HT1080 (cell line): Measurements from ENCODE around the gene FNDC7. TPM values are rescaled to one million over a fixed set of nuclear protein-coding genes. Genes with fewer than 3 reads are reported as not detected.
"Not testable (repeated sequence)": the region's sequence is repeated elsewhere in the genome, so short reads cannot be mapped to it uniquely, and the experiment has no call there.

Experiments
- DNase-seq: peaks from one replicate; pipeline ENCODE4 v3.0.0-alpha.2; 2015; ENCODE audit warnings: low read depth
- total RNA-seq: library from RNA; depleted of rRNA; stranded (reverse); fragments of >200 nt; shearing (Covaris generic); gene quantifications from 2 replicates; pipeline ENCODE4 v1.2.3, GENCODE V29; 2014

Gene FNDC7
- total RNA-seq, 1 experiment from 2014 or later = not detected

DNA sequence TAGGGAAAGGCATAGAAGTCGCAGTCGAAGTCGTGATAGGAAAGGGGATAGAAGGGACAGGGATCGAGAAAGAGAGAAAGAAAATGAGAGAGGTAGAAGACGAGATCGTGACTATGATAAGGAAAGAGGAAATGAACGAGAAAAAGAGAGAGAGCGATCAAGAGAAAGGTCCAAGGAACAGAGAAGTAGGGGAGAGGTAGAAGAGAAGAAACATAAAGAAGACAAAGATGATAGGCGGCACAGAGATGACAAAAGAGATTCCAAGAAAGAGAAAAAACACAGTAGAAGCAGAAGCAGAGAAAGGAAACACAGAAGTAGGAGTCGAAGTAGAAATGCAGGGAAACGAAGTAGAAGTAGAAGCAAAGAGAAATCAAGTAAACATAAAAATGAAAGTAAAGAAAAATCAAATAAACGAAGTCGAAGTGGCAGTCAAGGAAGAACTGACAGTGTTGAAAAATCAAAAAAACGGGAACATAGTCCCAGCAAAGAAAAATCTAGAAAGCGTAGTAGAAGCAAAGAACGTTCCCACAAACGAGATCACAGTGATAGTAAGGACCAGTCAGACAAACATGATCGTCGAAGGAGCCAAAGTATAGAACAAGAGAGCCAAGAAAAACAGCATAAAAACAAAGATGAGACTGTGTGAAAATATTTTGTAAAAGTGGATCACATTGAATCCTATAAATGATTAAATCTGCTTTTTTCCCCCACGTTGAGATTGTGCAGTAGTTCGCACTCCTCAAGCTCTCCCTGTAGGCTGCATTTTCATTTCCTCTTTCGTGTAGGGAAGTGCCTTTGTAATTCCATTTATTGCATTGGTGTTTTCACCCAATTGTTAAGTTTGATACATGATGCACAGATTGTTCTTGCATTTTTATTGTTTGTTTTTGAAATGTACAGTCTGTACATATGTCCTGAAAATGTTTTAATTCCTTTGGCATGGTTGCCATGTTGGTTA is 13.1 kb upstream of the FNDC7 start:
- DNase-seq = no peak

DNA sequence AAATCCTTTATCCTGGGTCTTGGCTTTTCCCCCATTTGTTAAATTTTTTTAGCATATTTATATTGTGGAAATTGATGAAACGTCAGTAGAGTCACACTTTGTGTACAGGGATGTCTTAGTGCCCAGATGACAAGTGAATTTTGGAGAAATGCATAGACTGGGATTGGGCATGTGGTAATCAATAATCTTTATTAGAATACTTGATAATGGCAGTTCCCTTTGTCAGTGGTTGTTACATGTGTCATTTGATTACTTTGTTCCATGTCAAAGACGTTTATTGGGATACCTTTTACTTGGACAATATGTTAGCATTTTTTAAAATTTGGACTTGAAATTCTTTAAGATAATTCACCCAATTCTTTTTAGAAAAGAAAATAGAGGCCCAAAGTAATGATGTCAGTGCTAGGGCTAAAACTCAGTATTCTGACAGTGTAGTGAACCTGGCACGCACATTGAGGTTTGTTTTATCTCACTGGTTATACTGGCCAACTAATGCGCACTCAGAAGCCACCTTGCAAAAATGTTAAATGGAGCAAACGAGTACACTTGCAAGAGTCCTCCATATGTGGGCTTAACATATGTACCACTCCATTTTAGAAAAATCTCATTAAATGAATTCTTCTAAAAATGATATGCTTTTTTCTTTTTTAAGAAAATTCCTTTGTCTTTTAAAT is 11.4 kb upstream of the FNDC7 start:
- no peak for DNase-seq

- DNase-seq = not testable (repeated sequence)
Observed at GRCh38 chr1:108702109-108702508, 10.6 kb upstream of the FNDC7 start.

DNA sequence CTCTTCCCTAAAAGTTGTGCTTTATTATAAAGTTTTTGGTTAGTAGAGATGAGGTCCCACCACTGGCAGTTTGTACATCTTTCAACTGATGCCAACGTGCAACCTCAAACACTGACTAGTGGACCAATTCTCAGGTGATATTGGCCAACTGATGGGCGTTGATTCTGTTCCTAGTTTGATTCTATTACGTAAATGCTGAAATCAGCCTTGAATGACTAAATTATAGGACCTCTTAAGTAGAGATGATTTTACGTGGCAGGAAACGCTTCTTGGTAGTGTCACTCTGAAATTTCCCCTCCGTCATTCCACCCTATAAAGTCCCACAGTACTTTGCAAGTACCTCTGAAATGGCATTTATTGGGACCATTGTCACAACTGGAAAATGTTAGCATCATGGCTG is 8.8 kb upstream of the FNDC7 start:
- peak; percentile 42 for DNase-seq

DNA sequence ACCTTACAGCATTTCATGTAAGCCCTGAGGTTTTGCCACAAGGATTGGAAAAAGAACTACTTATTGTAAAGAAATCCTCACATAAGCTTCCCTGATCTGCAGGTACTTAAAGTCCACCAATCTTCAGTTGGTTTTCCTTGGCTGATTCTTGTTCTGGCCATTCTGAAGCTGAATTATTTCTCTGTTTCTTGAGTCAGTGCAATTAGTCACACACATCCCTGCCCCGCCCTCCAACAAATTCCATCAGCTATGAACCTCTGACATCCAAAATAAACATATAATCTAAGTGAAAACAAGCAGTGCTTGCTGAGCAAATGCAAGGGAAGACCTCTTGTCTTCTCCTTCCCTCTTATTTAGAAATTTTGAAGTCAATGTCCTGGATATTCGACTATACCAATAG is 8.2 kb upstream of the FNDC7 start:
- peak; percentile 75 for DNase-seq

DNA sequence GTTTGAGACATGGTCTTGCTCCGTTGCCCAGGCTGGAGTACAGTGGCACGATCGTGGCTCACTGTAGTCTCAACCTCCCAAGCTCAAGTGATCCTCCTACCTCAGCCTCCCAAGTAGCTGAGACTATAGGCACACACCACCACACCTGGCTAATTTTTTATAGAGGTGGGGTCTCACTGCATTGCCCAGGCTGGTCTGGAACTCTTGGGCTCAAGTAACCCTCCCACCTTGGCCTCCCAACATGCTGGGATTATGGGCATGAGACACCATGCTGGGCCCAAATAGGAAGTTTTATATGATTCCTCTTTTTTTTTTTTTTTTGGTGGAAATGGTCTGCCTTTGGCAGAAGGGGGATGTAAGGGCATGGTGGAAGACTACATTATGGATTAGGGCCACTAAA is 6.1 kb upstream of the FNDC7 start:
- DNase-seq = no peak

GRCh38 chr1:108708691-108709660 is 3.7 kb upstream of the FNDC7 start:
- peak; percentile 32 for DNase-seq

- no peak for DNase-seq
Observed at GRCh38 chr1:108715932-108716331, 3.2 kb downstream of the FNDC7 start.

GRCh38 chr1:108716437-108717230 is 3.9 kb downstream of the FNDC7 start:
- DNase-seq = no peak

- no peak for DNase-seq
Observed at GRCh38 chr1:108717774-108718316, 5.1 kb downstream of the FNDC7 start.

GRCh38 chr1:108718927-108719655 is 6.4 kb downstream of the FNDC7 start:
- no peak for DNase-seq

DNA sequence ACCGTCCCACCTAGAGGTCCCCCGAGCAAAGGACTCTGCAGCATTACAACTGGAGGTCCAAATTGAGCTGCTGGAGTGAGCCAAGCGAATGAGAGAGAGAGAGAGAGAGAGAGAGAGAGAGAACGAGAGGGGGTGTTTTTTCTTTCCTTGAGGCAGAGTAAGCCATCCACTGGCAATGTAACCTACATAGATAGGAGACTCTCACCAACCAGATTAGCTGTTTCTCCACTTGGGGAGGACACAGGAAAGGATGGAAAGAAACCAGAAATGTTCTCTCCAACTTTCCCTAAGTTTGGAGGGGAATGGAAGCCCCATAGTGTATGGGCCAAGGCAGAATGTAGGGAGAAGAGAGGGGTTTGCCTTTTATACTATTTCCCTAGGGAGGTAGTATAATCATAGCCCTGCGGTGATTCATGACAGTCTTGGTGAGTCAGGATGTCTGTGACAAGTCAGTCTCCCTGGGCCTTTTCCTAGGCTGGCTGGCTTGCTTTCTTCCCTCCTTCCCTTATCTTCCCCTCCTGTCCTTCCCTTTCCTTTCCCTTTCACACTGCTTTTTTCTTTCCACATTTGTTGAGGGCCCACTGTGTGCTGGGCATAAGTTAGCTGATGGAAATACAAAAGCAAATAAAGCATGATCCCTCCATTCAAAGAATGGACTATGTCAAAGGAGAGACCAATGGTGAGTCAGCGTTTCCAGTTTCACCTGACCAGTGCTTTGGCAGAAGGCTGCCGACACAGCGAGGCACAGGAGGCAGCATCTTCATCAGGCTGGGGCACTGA is 7.1 kb downstream of the FNDC7 start:
- peak; percentile 87 for DNase-seq

- no peak for DNase-seq
Observed at GRCh38 chr1:108722292-108722691, 9.6 kb downstream of the FNDC7 start.

GRCh38 chr1:108725906-108726305 is 13.2 kb downstream of the FNDC7 start:
- DNase-seq = no peak

DNA sequence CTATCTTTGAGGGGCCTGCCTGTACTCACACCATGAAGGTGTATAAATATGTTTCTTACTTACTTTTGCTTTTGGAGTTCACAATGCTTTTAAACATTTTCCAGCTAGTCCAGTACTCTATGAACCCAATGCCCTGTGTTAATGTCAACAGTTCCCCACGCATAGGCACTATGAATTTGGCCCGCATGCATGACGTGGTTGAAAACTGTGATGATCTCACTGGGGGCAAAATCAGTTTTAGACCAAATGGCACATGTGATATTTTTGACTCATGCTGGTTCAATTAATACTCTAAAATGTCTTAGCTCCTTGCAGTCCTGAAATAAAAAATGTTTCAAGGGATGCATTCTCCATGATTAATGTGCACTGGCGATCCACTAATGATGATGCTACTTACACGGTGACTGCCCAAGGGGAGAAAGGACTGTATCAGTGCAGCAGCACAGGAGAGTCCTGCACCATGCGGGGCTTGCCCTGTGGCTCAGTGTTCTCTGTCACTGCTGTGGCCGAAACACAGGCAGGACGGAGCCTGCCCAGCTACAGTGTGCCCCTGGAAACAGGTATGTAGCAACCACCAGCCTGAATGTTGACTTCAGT is 15.7 kb downstream of the FNDC7 start:
- DNase-seq = no peak

DNA sequence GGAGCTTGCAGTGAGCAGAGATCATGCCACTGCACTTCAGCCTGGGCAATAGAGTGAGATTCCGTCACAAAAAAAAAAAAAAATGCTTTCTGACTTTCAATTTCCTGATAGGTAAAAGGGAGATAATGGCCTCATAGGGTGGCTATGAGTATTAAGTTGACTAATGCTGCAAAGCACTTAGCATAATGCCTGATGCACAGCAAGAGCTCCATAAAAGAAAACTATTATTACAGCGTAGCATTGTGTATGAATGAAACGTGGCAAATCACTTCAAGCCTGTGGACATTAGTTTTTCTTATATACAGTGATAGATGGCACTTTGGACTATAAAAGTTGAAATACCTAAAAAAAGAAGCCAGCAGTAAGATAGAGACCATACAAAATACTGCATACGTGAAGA is 16.8 kb downstream of the FNDC7 start:
- DNase-seq = no peak

- DNase-seq = no peak
Observed at GRCh38 chr1:108732398-108732797, 19.7 kb downstream of the FNDC7 start.

- no peak for DNase-seq
Observed at GRCh38 chr1:108734171-108734865, 21.6 kb downstream of the FNDC7 start.
